WTC11 (cell line): ENCODE data around the gene KIAA1755. TPM values are rescaled to one million over a fixed set of nuclear protein-coding genes. Genes with fewer than 3 reads are reported as not detected.

Source experiments
- ATAC-seq: fragments of 200-7000 bp; cut with Tn5 transposase; 2 replicates; pipeline ENCODE4 v1.10.0; 2021; ENCODE audit warnings: mild to moderate bottlenecking, moderate library complexity
- CTCF ChIA-PET: fragments of 300-600 bp; sonication (Branson Sonifier 250); formaldehyde crosslinking; loops from one replicate; lab custom pipeline; 2021; ENCODE audit warnings: antibody characterized with exemption; lab: Charles Lee
- POLR2A ChIA-PET: fragments of 350-600 bp; sonication (Branson Sonifier 250); formaldehyde crosslinking; loops from one replicate; lab custom pipeline; 2021; ENCODE audit warnings: antibody characterized with exemption; lab: Charles Lee
- DNase-seq: peaks from one replicate; pipeline ENCODE4 v3.0.0; 2021; ENCODE audit warnings: low spot score
- H3K27ac Mint-ChIP-seq: 2 replicates; pipeline ENCODE4 v1.8.0; 2021; ENCODE audit warnings: mixed read lengths
- H3K27me3 Mint-ChIP-seq: 2 replicates; pipeline ENCODE4 v1.8.0; 2021; ENCODE audit warnings: low read depth, mild to moderate bottlenecking, moderate library complexity, mixed read lengths
- H3K36me3 Mint-ChIP-seq: 2 replicates; pipeline ENCODE4 v1.8.0; 2021; ENCODE audit warnings: mixed read lengths
- H3K4me1 Mint-ChIP-seq: 2 replicates; pipeline ENCODE4 v1.8.0; 2022; ENCODE audit warnings: mixed read lengths
- H3K4me3 Mint-ChIP-seq: 2 replicates; pipeline ENCODE4 v1.8.0; 2021; ENCODE audit warnings: mild to moderate bottlenecking, moderate library complexity, mixed read lengths
- H3K9me3 Mint-ChIP-seq: 2 replicates; pipeline ENCODE4 v1.8.0; 2021; ENCODE audit warnings: mixed read lengths
- ARID4B ChIP-seq: sonication (generic); formaldehyde crosslinking; IDR thresholded peaks from 2 replicates; pipeline ENCODE4 v1.8.0; 2023; ENCODE audit warnings: missing genetic modification reagents, mild to moderate bottlenecking, borderline replicate concordance
- ATF1 ChIP-seq: sonication (generic); formaldehyde crosslinking; IDR thresholded peaks from 2 replicates; pipeline ENCODE4 v1.8.1; 2023; ENCODE audit warnings: mild to moderate bottlenecking, moderate library complexity, missing genetic modification reagents
- ATF2 ChIP-seq: sonication (generic); formaldehyde crosslinking; IDR thresholded peaks from 2 replicates; pipeline ENCODE4 v1.8.1; 2022; ENCODE audit warnings: low read depth, missing genetic modification reagents, borderline replicate concordance
- CBFB ChIP-seq: sonication (generic); formaldehyde crosslinking; IDR thresholded peaks from 2 replicates; pipeline ENCODE4 v1.8.1; 2022; ENCODE audit warnings: mild to moderate bottlenecking, low read depth, missing genetic modification reagents
- IRF2 ChIP-seq: sonication (generic); formaldehyde crosslinking; IDR thresholded peaks from 2 replicates; pipeline ENCODE4 v1.8.0; 2022; ENCODE audit warnings: low read depth, missing genetic modification reagents, borderline replicate concordance
- JUN ChIP-seq: sonication (generic); formaldehyde crosslinking; IDR thresholded peaks from 2 replicates; pipeline ENCODE4 v1.8.0; 2023; ENCODE audit warnings: mild to moderate bottlenecking, missing genetic modification reagents
- NFATC4 ChIP-seq: fragments of 250-450 bp; sonication (Bioruptor Pico); IDR thresholded peaks from 2 replicates; pipeline ENCODE4 v1.9.0; 2021; ENCODE audit warnings: mild to moderate bottlenecking
- PREB ChIP-seq: sonication (generic); formaldehyde crosslinking; IDR thresholded peaks from 2 replicates; pipeline ENCODE4 v1.8.1; 2022; ENCODE audit warnings: mild to moderate bottlenecking, missing genetic modification reagents, moderate library complexity, borderline replicate concordance
- STAT6 ChIP-seq: sonication (generic); formaldehyde crosslinking; conservative IDR thresholded peaks from 2 replicates; pipeline ENCODE4 v1.8.1; 2023; ENCODE audit warnings: mild to moderate bottlenecking, low read depth, missing genetic modification reagents, moderate library complexity
- USF2 ChIP-seq: sonication (generic); formaldehyde crosslinking; IDR thresholded peaks from 2 replicates; pipeline ENCODE4 v1.8.1; 2023; ENCODE audit warnings: mild to moderate bottlenecking, missing genetic modification reagents, moderate library complexity
- ZNF138 ChIP-seq: sonication (generic); formaldehyde crosslinking; conservative IDR thresholded peaks from 2 replicates; pipeline ENCODE4 v1.8.1; 2022; ENCODE audit warnings: mild to moderate bottlenecking, moderate library complexity, missing genetic modification reagents
- ZNF423 ChIP-seq: fragments of 250-450 bp; sonication (Bioruptor Pico); IDR thresholded peaks from 2 replicates; pipeline ENCODE4 v2.1.2; 2022; ENCODE audit warnings: mild to moderate bottlenecking, moderate library complexity
- total RNA-seq: library from RNA; stranded (reverse); gene quantifications from 3 replicates; pipeline ENCODE4 v1.2.3, GENCODE V29; 2021
- TF ChIP-seq, protein P1 (sequence below): sonication (generic); formaldehyde crosslinking; IDR thresholded peaks from 2 replicates; pipeline ENCODE4 v1.8.1; 2023; ENCODE audit warnings: mild to moderate bottlenecking, missing genetic modification reagents
- TF ChIP-seq, protein P2 (sequence below): sonication (generic); formaldehyde crosslinking; IDR thresholded peaks from 2 replicates; pipeline ENCODE4 v1.8.1; 2023; ENCODE audit warnings: mild to moderate bottlenecking, moderate library complexity, missing genetic modification reagents

Gene KIAA1755
- total RNA-seq, 1 experiment from 2014 or later, result 0.50 TPM

DNA sequence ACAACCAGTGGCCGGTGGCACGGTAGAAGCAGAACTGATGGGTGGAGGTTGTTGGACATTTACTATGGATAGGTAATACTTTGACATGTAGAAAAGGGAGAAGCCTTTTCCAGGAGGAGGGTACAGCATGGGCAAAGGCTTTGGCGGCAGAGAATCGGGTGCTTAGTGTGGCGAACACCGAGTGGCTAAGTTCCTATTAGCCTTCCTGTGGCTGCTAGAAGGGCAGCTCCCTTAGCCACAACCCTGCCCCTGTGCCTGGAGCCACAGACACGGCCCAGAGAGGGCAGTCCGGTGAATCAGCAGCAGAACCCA lies 57.6 kb downstream of the KIAA1755 start:
- no peaks in the 10 kb centered on the region for H3K36me3 Mint-ChIP-seq
- TF ChIP-seq ATF1 (CRISPR knock-in tag) (no peak), IRF2 (CRISPR knock-in tag) (no peak), USF2 (CRISPR knock-in tag) (peak; percentile 50; the same call in 1 of the 2 replicates), NFATC4 (CRISPR knock-in tag) (no peak)
- TF ChIP-seq, all 79 proteins: peak for 1
- ATAC-seq, result no peak; the same call in 1 of the 2 replicates
- ChIA-PET POLR2A (no interaction called here), CTCF (interaction anchor here (1.2 to 1.5 kb wide), 2 partner anchors 16 to 18 kb away, joined by 4 to 7 read pairs; no protein-coding TSS in a partner anchor)
- no peak for DNase-seq
- Mint-ChIP-seq H3K4me1 (peaks cover 8% of the 10 kb centered on the region), H3K4me3 (no peak overlapping the region), H3K27ac (no peak overlapping the region), H3K27me3 (no peaks in the 10 kb centered on the region; the same call in 1 of the 2 replicates), H3K9me3 (0 out of 2 replicates have a peak, but pooled peaks cover 3% of the 10 kb centered on the region)

- TF ChIP-seq ZNF423, result no peak
- TF ChIP-seq JUN (CRISPR knock-in tag), result no peak
- TF ChIP-seq, protein P1, sequence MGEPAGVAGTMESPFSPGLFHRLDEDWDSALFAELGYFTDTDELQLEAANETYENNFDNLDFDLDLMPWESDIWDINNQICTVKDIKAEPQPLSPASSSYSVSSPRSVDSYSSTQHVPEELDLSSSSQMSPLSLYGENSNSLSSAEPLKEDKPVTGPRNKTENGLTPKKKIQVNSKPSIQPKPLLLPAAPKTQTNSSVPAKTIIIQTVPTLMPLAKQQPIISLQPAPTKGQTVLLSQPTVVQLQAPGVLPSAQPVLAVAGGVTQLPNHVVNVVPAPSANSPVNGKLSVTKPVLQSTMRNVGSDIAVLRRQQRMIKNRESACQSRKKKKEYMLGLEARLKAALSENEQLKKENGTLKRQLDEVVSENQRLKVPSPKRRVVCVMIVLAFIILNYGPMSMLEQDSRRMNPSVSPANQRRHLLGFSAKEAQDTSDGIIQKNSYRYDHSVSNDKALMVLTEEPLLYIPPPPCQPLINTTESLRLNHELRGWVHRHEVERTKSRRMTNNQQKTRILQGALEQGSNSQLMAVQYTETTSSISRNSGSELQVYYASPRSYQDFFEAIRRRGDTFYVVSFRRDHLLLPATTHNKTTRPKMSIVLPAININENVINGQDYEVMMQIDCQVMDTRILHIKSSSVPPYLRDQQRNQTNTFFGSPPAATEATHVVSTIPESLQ (CRISPR knock-in tag), result no peak
- TF ChIP-seq ZNF138 (CRISPR knock-in tag), result no peak
- TF ChIP-seq IRF2 (CRISPR knock-in tag), result no peak
- no peak for TF ChIP-seq PREB (CRISPR knock-in tag)
- TF ChIP-seq ARID4B (CRISPR knock-in tag), result no peak
- H3K4me1 Mint-ChIP-seq, result peaks cover 8% of the 10 kb centered on the region
- H3K27ac Mint-ChIP-seq, result no peak overlapping the region
- no peak for ATAC-seq
- H3K36me3 Mint-ChIP-seq, result no peaks in the 10 kb centered on the region
- 0 out of 2 replicates have a peak, but pooled peaks cover 3% of the 10 kb centered on the region for H3K9me3 Mint-ChIP-seq
- DNase-seq, result no peak
- CTCF ChIA-PET, result interaction anchor here (1.2 to 1.5 kb wide), 2 partner anchors 15 to 19 kb away, joined by 4 to 7 read pairs; no protein-coding TSS in a partner anchor
- POLR2A ChIA-PET, result no interaction called here
- H3K4me3 Mint-ChIP-seq, result no peak overlapping the region
- no peaks in the 10 kb centered on the region; the same call in 1 of the 2 replicates for H3K27me3 Mint-ChIP-seq
Measured at GRCh38 chr20:38202153-38202981, 58.2 kb downstream of the KIAA1755 start.

- Mint-ChIP-seq H3K4me1 (peaks cover 12% of the 10 kb centered on the region), H3K27ac (no peak overlapping the region), H3K9me3 (0 out of 2 replicates have a peak, but pooled peaks cover 3% of the 10 kb centered on the region), H3K36me3 (no peaks in the 10 kb centered on the region), H3K27me3 (no peaks in the 10 kb centered on the region; the same call in 1 of the 2 replicates), H3K4me3 (no peak overlapping the region)
- no peak for ATAC-seq
- POLR2A ChIA-PET, result no interaction called here
- no peak for DNase-seq
- CTCF ChIA-PET, result interaction anchor here (1.2 kb wide), 1 partner anchor 14 kb away, joined by 4 read pairs; no protein-coding TSS in a partner anchor
- TF ChIP-seq STAT6 (CRISPR knock-in tag), result no peak
- no peak for TF ChIP-seq ATF2 (CRISPR knock-in tag)
- TF ChIP-seq CBFB (CRISPR knock-in tag), result no peak
- TF ChIP-seq, protein P2, sequence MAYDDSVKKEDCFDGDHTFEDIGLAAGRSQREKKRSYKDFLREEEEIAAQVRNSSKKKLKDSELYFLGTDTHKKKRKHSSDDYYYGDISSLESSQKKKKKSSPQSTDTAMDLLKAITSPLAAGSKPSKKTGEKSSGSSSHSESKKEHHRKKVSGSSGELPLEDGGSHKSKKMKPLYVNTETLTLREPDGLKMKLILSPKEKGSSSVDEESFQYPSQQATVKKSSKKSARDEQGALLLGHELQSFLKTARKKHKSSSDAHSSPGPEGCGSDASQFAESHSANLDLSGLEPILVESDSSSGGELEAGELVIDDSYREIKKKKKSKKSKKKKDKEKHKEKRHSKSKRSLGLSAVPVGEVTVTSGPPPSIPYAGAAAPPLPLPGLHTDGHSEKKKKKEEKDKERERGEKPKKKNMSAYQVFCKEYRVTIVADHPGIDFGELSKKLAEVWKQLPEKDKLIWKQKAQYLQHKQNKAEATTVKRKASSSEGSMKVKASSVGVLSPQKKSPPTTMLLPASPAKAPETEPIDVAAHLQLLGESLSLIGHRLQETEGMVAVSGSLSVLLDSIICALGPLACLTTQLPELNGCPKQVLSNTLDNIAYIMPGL (CRISPR knock-in tag), result no peak
Measured at GRCh38 chr20:38201356-38201755, 59.2 kb downstream of the KIAA1755 start.
